ENCODE data around the gene WDSUB1. TPM values are rescaled to one million over a fixed set of nuclear protein-coding genes. Genes with fewer than 3 reads are reported as not detected.

Gene WDSUB1
- total RNA-seq, 4 donors from 2014 or later = 4.3 to 9.3 (median 5.3) TPM

GRCh38 chr2:159214325-159214865 lies 72.1 kb downstream of the WDSUB1 start:
- ATAC-seq (ENCODE audit: low FRiP score) (no peak), DNase-seq (ENCODE audit: low spot score) (no peak)
- no peak for TF ChIP-seq CTCF (IDR thresholded peaks at IDR 0.05)

- no peak for ATAC-seq (ENCODE audit: low FRiP score)
- TF ChIP-seq CTCF (IDR thresholded peaks at IDR 0.05) = no peak
- no peak for DNase-seq (ENCODE audit: low spot score)
These were observed 73.2 kb downstream of the WDSUB1 start for GRCh38 chr2:159213296-159213695.

- DNase-seq (ENCODE audit: low spot score) (no peak), ATAC-seq (ENCODE audit: low FRiP score) (no peak)
- TF ChIP-seq CTCF (IDR thresholded peaks at IDR 0.05) = no peak
These were observed 74.8 kb downstream of the WDSUB1 start for GRCh38 chr2:159211447-159212396.

- TF ChIP-seq CTCF (IDR thresholded peaks at IDR 0.05) = no peak
- DNase-seq (ENCODE audit: low spot score) (no peak), ATAC-seq (ENCODE audit: low FRiP score) (no peak)
These were observed 76.9 kb downstream of the WDSUB1 start for GRCh38 chr2:159209341-159210306.

GRCh38 chr2:159208438-159208837 lies 78.1 kb downstream of the WDSUB1 start:
- no peak for ATAC-seq (ENCODE audit: low FRiP score)
- no peak for TF ChIP-seq CTCF (IDR thresholded peaks at IDR 0.05)
- no peak for DNase-seq (ENCODE audit: low spot score)

GRCh38 chr2:159206736-159207380 lies 79.6 kb downstream of the WDSUB1 start:
- no peak for ATAC-seq (ENCODE audit: low FRiP score)
- no peak for DNase-seq (ENCODE audit: low spot score)
- no peak for TF ChIP-seq CTCF (IDR thresholded peaks at IDR 0.05)
